Glomerular visceral epithelial cell (primary cell): ENCODE measurements around the gene SLC39A2.
"Not testable (repeated sequence)": the region's sequence is repeated elsewhere in the genome, so short reads cannot be mapped to it uniquely, and the experiment has no call there.

Experiments
- DNase-seq: peaks from one replicate; pipeline ENCODE4 v3.0.0-alpha.2; 2016; ENCODE audit errors: extremely low spot score

The SLC39A2 gene

GRCh38 chr14:20997115-20997514, 2.0 kb upstream of the SLC39A2 start:
- DNase-seq, result no peak

GRCh38 chr14:20997564-20997963, 1.5 kb upstream of the SLC39A2 start:
- DNase-seq, result no peak

- no peak for DNase-seq
These were observed 954 bp upstream of the SLC39A2 start for GRCh38 chr14:20998139-20998538.

GRCh38 chr14:20999591-20999990, 498 bp downstream of the SLC39A2 start:
- no peak for DNase-seq

- DNase-seq, result no peak
These were observed 2.1 kb downstream of the SLC39A2 start for GRCh38 chr14:21001218-21001617.

GRCh38 chr14:21003788-21004346, 4.8 kb downstream of the SLC39A2 start:
- no peak for DNase-seq

- not testable (repeated sequence) for DNase-seq
These were observed 10.6 kb downstream of the SLC39A2 start for GRCh38 chr14:21009721-21010120.

- no peak for DNase-seq
These were observed 12.0 kb downstream of the SLC39A2 start for GRCh38 chr14:21011136-21011535.

GRCh38 chr14:21014761-21015190, 15.7 kb downstream of the SLC39A2 start:
- DNase-seq, result peak; percentile 84

- DNase-seq, result no peak
These were observed 16.2 kb downstream of the SLC39A2 start for GRCh38 chr14:21015312-21015711.

- no peak for DNase-seq
These were observed 17.5 kb downstream of the SLC39A2 start for GRCh38 chr14:21016413-21017190.

GRCh38 chr14:21017528-21018245, 18.6 kb downstream of the SLC39A2 start:
- no peak for DNase-seq

GRCh38 chr14:21018286-21018685, 19.2 kb downstream of the SLC39A2 start:
- DNase-seq, result no peak

- no peak for DNase-seq
These were observed 19.7 kb downstream of the SLC39A2 start for GRCh38 chr14:21018781-21019180.

GRCh38 chr14:21019366-21019765, 20.3 kb downstream of the SLC39A2 start:
- DNase-seq, result no peak

GRCh38 chr14:21020977-21021545, 22.0 kb downstream of the SLC39A2 start:
- no peak for DNase-seq

- no peak for DNase-seq
These were observed 23.6 kb downstream of the SLC39A2 start for GRCh38 chr14:21022686-21023085.

GRCh38 chr14:21023174-21023573, 24.1 kb downstream of the SLC39A2 start:
- DNase-seq, result no peak

- no peak for DNase-seq
These were observed 24.9 kb downstream of the SLC39A2 start for GRCh38 chr14:21023817-21024584.

GRCh38 chr14:21024585-21025370, 25.7 kb downstream of the SLC39A2 start, which contains the start of gene NDRG2:
NDRG2 (minus strand) TSS chr14:21025061; CDS start chr14:21023315, 1,746 bp downstream.
- peak; percentile 62 for DNase-seq
